Measurements from ENCODE around the gene HAL.

DNA sequence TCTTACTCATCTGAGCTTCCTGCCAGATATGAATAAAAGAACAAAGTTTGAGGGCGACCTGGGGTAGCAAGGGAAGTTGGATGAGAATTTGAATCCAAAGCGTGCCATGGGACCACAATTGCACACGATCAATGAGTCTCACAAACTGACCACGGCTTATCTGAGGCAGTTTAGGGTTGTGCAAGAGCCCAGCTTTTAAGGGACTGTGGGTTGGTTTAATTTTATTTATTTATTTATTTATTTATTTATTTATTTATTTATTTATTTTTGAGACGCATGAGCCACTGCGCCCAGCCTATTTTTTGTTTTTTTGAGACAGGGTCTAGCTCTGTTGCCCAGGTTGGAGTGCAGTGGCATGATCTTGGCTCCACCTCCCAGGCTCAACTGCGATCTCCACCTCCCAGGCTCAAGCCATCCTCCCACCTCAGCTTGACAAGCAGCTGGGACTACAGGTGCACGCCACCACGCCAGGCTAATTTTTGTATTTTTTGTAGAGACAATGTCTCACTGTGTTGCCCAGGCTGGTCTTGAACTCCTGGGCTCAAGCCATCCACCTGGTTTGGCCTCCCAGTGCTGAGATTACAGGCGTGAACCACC, 51.9 kb downstream of the HAL start:
- TF ChIP-seq POLR2A (IDR thresholded peaks at IDR 0.05; ENCODE audit: low read depth, low read length), result no peak
- no peak for TF ChIP-seq POLR2AphosphoS5 (IDR thresholded peaks at IDR 0.05; ENCODE audit: low read depth, low read length)
- no peak for TF ChIP-seq TAF1 (IDR thresholded peaks at IDR 0.05; ENCODE audit: low read depth, low read length)
